ENCODE data around the gene C18orf32. TPM values are rescaled to one million over a fixed set of nuclear protein-coding genes. Genes with fewer than 3 reads are reported as not detected.

Gene C18orf32
- total RNA-seq, 1 donor from 2014 or later: 21.1 TPM

- TF ChIP-seq POLR2A (IDR thresholded peaks at IDR 0.05) (no peak), POLR2AphosphoS5 (IDR thresholded peaks at IDR 0.05; ENCODE audit: insufficient read depth in 1 of 2, low read depth in 1 of 2) (no peak)
- TF ChIP-seq, protein P1, sequence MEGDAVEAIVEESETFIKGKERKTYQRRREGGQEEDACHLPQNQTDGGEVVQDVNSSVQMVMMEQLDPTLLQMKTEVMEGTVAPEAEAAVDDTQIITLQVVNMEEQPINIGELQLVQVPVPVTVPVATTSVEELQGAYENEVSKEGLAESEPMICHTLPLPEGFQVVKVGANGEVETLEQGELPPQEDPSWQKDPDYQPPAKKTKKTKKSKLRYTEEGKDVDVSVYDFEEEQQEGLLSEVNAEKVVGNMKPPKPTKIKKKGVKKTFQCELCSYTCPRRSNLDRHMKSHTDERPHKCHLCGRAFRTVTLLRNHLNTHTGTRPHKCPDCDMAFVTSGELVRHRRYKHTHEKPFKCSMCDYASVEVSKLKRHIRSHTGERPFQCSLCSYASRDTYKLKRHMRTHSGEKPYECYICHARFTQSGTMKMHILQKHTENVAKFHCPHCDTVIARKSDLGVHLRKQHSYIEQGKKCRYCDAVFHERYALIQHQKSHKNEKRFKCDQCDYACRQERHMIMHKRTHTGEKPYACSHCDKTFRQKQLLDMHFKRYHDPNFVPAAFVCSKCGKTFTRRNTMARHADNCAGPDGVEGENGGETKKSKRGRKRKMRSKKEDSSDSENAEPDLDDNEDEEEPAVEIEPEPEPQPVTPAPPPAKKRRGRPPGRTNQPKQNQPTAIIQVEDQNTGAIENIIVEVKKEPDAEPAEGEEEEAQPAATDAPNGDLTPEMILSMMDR (IDR thresholded peaks at IDR 0.05): no peak
- H3K27me3 ChIP-seq: no peaks in the 10 kb centered on the region
- H3K4me1 ChIP-seq: no peaks in the 10 kb centered on the region
- no peak for DNase-seq (ENCODE audit: extremely low spot score in 2 of 2)
- H3K36me3 ChIP-seq: no peaks in the 10 kb centered on the region
- H3K4me3 ChIP-seq: no peak overlapping the region
- H3K9me3 ChIP-seq: no peaks in the 10 kb centered on the region
- intact Hi-C loops (cut with DNase I): no loop called here
- H3K27ac ChIP-seq: no peak overlapping the region
Measured at GRCh38 chr18:49521216-49521835, 34.3 kb upstream of the C18orf32 start.

DNA sequence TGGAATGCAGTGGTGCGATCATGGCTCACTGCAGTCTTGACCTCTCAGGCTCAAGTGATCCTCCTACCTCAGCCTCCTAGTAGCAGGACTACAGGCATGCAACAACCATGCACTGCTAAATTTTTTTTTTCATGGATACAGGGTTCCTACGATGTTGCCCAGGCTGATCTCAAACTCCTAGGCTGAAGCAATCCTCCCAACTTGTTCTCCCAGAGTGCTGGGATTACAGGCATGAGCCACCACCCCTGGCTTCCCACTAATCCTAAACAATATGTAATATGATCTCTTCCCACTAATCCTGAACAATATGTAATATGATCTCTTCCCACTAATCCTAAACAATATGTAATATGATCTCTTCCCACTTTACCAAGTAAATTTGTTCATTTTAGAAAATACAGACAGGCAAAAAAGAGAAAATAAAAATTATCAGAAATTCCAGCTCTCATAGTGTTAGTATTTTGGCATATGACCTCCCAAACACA is 33.7 kb upstream of the C18orf32 start:
- no peak overlapping the region for H3K4me3 ChIP-seq
- H3K27me3 ChIP-seq: no peaks in the 10 kb centered on the region
- intact Hi-C loops (cut with DNase I): no loop called here
- no peaks in the 10 kb centered on the region for H3K36me3 ChIP-seq
- DNase-seq (ENCODE audit: extremely low spot score in 2 of 2): no peak
- TF ChIP-seq, protein P1 (IDR thresholded peaks at IDR 0.05): no peak
- TF ChIP-seq POLR2AphosphoS5 (IDR thresholded peaks at IDR 0.05; ENCODE audit: insufficient read depth in 1 of 2, low read depth in 1 of 2) (no peak), POLR2A (IDR thresholded peaks at IDR 0.05) (no peak)
- H3K9me3 ChIP-seq: no peaks in the 10 kb centered on the region
- no peak overlapping the region for H3K27ac ChIP-seq
- no peaks in the 10 kb centered on the region for H3K4me1 ChIP-seq

DNA sequence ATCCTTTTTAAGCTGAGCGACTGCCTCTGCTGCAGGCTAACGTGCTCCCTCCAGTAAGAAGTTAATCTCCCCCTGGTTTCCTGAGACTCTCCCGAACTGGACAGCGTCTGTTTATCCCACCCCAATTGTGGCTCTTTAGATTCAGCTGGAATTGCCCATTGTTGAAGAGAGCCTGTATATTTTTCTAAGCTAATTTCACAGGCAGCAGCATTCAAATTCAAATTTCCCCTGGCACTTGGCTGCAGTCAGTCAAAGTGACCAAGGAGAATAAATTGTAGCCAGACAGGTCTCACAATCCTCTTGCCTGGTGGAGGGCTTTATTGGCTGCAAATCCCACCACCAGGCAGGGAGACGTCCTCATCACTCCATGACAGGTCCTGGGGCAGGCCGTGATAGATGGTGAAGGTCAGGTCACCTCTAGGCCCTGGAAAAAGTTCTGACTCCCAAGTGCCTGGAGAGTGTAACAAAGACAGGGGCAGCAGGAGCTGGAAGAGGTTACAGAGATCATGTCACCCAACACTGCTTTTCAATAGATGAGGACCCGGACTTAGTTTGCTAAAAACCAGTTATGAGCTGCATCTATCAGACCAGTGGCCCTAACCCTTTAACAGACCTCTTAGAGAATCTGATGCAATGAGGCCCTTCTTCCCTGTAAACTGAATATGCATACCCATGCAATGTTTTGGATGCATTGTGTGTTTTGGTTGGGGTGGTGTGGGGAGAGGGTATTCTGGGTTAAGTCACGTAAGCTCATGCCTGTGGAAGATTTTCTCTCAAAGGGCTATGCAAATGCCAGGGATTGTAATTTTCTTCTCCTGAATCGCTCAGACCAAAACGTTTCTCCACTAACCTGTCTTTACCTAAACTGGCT is 32.3 kb upstream of the C18orf32 start:
- TF ChIP-seq POLR2A (IDR thresholded peaks at IDR 0.05): no peak
- TF ChIP-seq POLR2AphosphoS5 (IDR thresholded peaks at IDR 0.05; ENCODE audit: insufficient read depth in 1 of 2, low read depth in 1 of 2): no peak
- TF ChIP-seq, protein P1 (IDR thresholded peaks at IDR 0.05): no peak
- H3K4me3 ChIP-seq: no peak overlapping the region
- intact Hi-C loops (cut with DNase I): no loop called here

DNA sequence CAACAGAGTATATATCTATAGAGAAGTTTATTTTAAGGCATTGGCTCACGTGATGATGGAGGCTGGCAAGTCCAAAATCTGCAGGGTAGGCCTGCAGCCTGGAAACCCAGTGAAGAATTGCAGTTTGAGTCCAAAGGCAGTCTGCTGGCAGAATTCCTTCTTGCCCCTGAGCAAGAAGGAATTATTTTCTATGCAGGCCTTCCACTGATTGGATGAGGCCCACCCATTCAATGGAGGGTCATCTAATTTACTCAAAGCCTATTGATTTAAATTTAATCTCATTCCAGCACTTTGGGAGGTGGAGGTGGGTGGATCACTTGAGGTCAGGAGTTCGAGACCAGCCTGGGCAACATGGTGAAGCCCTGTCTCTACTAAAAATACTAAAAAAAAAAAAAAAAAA is 30.4 kb upstream of the C18orf32 start:
- H3K9me3 ChIP-seq: no peaks in the 10 kb centered on the region
- no peak overlapping the region for H3K27ac ChIP-seq
- intact Hi-C loops (cut with DNase I): no loop called here
- no peaks in the 10 kb centered on the region for H3K36me3 ChIP-seq
- DNase-seq (ENCODE audit: extremely low spot score in 2 of 2): no peak
- TF ChIP-seq POLR2A (IDR thresholded peaks at IDR 0.05) (no peak), POLR2AphosphoS5 (IDR thresholded peaks at IDR 0.05; ENCODE audit: insufficient read depth in 1 of 2, low read depth in 1 of 2) (no peak)
- TF ChIP-seq, protein P1 (IDR thresholded peaks at IDR 0.05): no peak
- no peaks in the 10 kb centered on the region for H3K27me3 ChIP-seq
- no peak overlapping the region for H3K4me3 ChIP-seq
- no peaks in the 10 kb centered on the region for H3K4me1 ChIP-seq

More for the DNA sequence above, 32.3 kb upstream of the C18orf32 start:
- Histone ChIP-seq H3K27ac (no peak overlapping the region), H3K9me3 (no peaks in the 10 kb centered on the region), H3K36me3 (no peaks in the 10 kb centered on the region), H3K27me3 (no peaks in the 10 kb centered on the region), H3K4me1 (no peaks in the 10 kb centered on the region)
- DNase-seq (ENCODE audit: extremely low spot score in 2 of 2): no peak
